ENCODE results near the gene LPP. TPM values are rescaled to one million over a fixed set of nuclear protein-coding genes. Genes with fewer than 3 reads are reported as not detected.

LPP gene
- total RNA-seq, 8 experiments from 2014 or later, result 6.0 to 77.8 (median 15.4) TPM

- H3K4me1 ChIP-seq (replicated peaks in 1 of 2), result peaks cover 0 to 4% of the 10 kb centered on the region in 2 donors
- in situ Hi-C loops (cut with MboI; ENCODE audit: low pct_unique_long_range_greater_than_20kb in 2 of 9, low sequenced_read_pairs in 9 of 9, unreplicated experiment in 9 of 9), result no loop called here
- no peak for ATAC-seq (replicated peaks in 6 of 8)
- H3K4me3 ChIP-seq, result no peak overlapping the region
- 50 to 100% (median 93%) methylated on average over 1 to 3 of the region's 3 CpGs for WGBS, 10 experiments
- H3K27ac ChIP-seq, result no peak overlapping the region
Observed at GRCh38 chr3:188401244-188401993, 247.5 kb downstream of the LPP start.

GRCh38 chr3:188402229-188402628, 248.3 kb downstream of the LPP start:
- Histone ChIP-seq H3K4me3 (no peak overlapping the region), H3K27ac (no peak overlapping the region), H3K4me1 (replicated peaks in 1 of 2) (peaks cover 0 to 4% of the 10 kb centered on the region in 2 donors)
- in situ Hi-C loops (cut with MboI; ENCODE audit: low pct_unique_long_range_greater_than_20kb in 2 of 9, low sequenced_read_pairs in 9 of 9, unreplicated experiment in 9 of 9), result no loop called here
- ATAC-seq (replicated peaks in 6 of 8), result no peak

DNA sequence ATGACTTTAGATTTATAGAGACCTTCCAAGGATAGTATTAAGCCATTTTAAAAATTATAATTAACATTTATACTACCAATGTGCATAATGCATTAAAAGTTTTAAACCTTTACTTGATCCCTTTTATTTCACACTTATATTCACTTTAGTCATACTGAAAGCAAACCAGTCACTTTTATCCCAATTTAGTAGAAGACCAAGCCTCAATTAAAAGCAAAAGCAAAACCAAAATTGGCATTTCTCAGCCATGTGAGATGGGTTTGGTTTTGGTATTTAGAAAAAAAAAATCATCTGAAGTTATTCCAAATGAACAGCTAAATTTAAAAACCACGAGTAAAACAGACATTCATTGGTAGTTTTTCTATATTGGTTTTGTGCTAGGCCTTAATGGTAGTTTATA, 249.4 kb downstream of the LPP start:
- Histone ChIP-seq H3K4me1 (replicated peaks in 1 of 2) (no peaks in the 10 kb centered on the region), H3K27ac (no peak overlapping the region), H3K4me3 (no peak overlapping the region)
- no peak for ATAC-seq (replicated peaks in 6 of 8)
- 0 to 100% (median 80%) methylated on average over 1 of the region's 1 CpG; no CpG with 5 or more reads in 3 of the 10 experiments for WGBS, 10 experiments
- in situ Hi-C loops (cut with MboI; ENCODE audit: low pct_unique_long_range_greater_than_20kb in 2 of 9, low sequenced_read_pairs in 9 of 9, unreplicated experiment in 9 of 9), result no loop called here

GRCh38 chr3:188404124-188404523, 250.2 kb downstream of the LPP start:
- Histone ChIP-seq H3K27ac (no peak overlapping the region), H3K4me1 (replicated peaks in 1 of 2) (no peaks in the 10 kb centered on the region), H3K4me3 (no peak overlapping the region)
- no peak for ATAC-seq (replicated peaks in 6 of 8)
- 80 to 100% (median 100%) methylated on average over 1 to 4 of the region's 4 CpGs; no CpG with 5 or more reads in 2 of the 10 experiments for WGBS, 10 experiments
- in situ Hi-C loops (cut with MboI; ENCODE audit: low pct_unique_long_range_greater_than_20kb in 2 of 9, low sequenced_read_pairs in 9 of 9, unreplicated experiment in 9 of 9), result no loop called here

DNA sequence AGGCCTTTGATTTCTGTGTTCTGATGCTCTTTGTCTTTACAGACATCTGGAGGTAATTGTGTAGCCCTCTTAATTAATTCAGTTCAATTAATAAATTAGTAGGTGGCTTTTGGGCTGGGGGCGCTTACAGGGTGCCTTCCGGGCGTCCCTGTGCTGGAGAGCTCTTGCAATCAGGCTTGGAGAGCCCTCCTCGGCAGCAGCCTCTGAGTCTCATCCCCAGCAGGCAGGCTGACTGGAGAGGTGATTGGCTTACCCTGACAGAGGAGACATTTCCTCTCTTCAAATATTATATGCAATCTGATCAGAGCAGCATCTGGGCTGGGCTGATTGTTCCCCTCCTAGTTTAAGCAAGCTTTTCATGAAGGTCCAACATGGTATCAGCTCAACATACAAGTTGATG, 250.7 kb downstream of the LPP start:
- H3K4me1 ChIP-seq (replicated peaks in 1 of 2), result no peaks in the 10 kb centered on the region
- ATAC-seq (replicated peaks in 6 of 8), result no peak
- H3K27ac ChIP-seq, result no peak overlapping the region
- in situ Hi-C loops (cut with MboI; ENCODE audit: low pct_unique_long_range_greater_than_20kb in 2 of 9, low sequenced_read_pairs in 9 of 9, unreplicated experiment in 9 of 9), result no loop called here
- 100% methylated on average over 1 to 4 of the region's 4 CpGs; no CpG with 5 or more reads in 6 of the 10 experiments for WGBS, 10 experiments
- H3K4me3 ChIP-seq, result no peak overlapping the region

DNA sequence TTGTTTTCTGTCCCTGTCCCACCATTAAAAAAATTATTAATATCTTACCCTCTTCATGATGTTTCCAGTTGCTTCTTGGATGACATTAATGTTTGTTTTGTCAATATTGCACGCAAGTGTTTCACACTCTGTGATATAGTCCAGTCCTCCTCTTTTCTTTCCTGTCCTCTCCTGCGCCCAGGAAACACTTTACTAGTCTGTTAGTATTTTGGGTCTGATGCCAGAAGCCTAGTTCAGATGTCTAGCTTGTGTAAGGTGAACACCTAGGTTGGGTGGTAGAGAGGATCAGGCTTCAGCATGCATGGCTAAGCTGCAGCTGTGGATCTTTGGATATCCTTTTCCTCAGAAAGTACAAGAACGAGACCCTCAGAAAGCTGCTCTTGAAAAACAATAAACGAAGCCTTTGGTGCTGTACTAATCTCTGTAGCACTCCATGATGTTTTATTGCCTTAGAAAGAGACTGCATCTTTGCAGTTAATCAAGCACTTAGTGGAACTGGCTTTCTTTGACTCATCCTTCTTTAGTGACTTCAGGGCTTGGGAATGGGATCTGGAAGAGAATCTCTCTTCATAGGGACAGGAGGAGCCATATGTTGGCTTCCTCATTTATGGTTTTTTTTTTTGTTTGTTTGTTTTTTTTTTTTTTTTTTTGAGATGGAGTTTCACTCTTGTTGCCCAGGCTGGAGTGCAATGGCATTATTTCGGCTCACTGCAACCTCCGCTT, 253.4 kb downstream of the LPP start:
- Histone ChIP-seq H3K4me3 (no peak overlapping the region), H3K4me1 (replicated peaks in 1 of 2) (no peaks in the 10 kb centered on the region), H3K27ac (no peak overlapping the region)
- ATAC-seq (replicated peaks in 6 of 8), result peak in 1 of 8 experiments; percentile 36
- in situ Hi-C loops (cut with MboI; ENCODE audit: low pct_unique_long_range_greater_than_20kb in 2 of 9, low sequenced_read_pairs in 9 of 9, unreplicated experiment in 9 of 9), result no loop called here
- 29 to 100% (median 78%) methylated on average over 1 to 6 of the region's 6 CpGs for WGBS, 10 experiments

- ATAC-seq (replicated peaks in 6 of 8), result no peak
- Histone ChIP-seq H3K4me1 (replicated peaks in 1 of 2) (no peaks in the 10 kb centered on the region), H3K27ac (no peak overlapping the region), H3K4me3 (no peak overlapping the region)
- 40 to 100% (median 93%) methylated on average over 1 to 3 of the region's 3 CpGs; no CpG with 5 or more reads in 1 of the 10 experiments for WGBS, 10 experiments
- in situ Hi-C loops (cut with MboI; ENCODE audit: low pct_unique_long_range_greater_than_20kb in 2 of 9, low sequenced_read_pairs in 9 of 9, unreplicated experiment in 9 of 9), result no loop called here
Observed at GRCh38 chr3:188408831-188409230, 254.9 kb downstream of the LPP start.

GRCh38 chr3:188411750-188412149, 257.8 kb downstream of the LPP start:
- no peak for ATAC-seq (replicated peaks in 6 of 8)
- H3K4me1 ChIP-seq (replicated peaks in 1 of 2), result no peaks in the 10 kb centered on the region
- H3K4me3 ChIP-seq, result no peak overlapping the region
- WGBS, 10 experiments, result 52 to 100% (median 88%) methylated on average over 1 to 2 of the region's 2 CpGs
- no peak overlapping the region for H3K27ac ChIP-seq
- in situ Hi-C loops (cut with MboI; ENCODE audit: low pct_unique_long_range_greater_than_20kb in 2 of 9, low sequenced_read_pairs in 9 of 9, unreplicated experiment in 9 of 9), result no loop called here

DNA sequence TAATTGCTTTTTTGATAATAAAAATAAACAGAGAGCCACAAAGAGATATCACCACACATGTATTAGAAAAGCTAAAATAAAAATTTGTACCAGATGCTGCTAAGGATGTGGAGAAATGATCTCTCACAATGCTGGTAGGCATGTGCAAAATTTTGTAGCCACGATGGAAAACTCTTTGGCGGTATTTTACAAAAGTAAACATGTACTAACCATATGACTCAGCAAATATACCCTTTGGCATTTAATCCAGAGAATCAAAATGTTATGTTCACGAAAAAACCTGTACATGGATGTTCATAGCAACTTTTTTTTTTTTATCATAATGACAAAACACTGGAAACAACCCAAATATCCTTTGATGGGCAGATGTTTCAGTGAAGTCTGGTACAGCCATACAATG, 261.2 kb downstream of the LPP start:
- in situ Hi-C loops (cut with MboI; ENCODE audit: low pct_unique_long_range_greater_than_20kb in 2 of 9, low sequenced_read_pairs in 9 of 9, unreplicated experiment in 9 of 9), result no loop called here
- no peaks in the 10 kb centered on the region for H3K4me1 ChIP-seq (replicated peaks in 1 of 2)
- H3K27ac ChIP-seq, result no peak overlapping the region
- no peak overlapping the region for H3K4me3 ChIP-seq
- ATAC-seq (replicated peaks in 6 of 8), result no peak
- WGBS, 10 experiments, result 50 to 100% (median 83%) methylated on average over 1 to 3 of the region's 3 CpGs; no CpG with 5 or more reads in 2 of the 10 experiments

- Histone ChIP-seq H3K4me3 (no peak overlapping the region), H3K27ac (no peak overlapping the region), H3K4me1 (replicated peaks in 1 of 2) (no peaks in the 10 kb centered on the region)
- 80 to 100% (median 100%) methylated on average over 1 of the region's 1 CpG; no CpG with 5 or more reads in 2 of the 10 experiments for WGBS, 10 experiments
- ATAC-seq (replicated peaks in 6 of 8), result no peak
- in situ Hi-C loops (cut with MboI; ENCODE audit: low pct_unique_long_range_greater_than_20kb in 2 of 9, low sequenced_read_pairs in 9 of 9, unreplicated experiment in 9 of 9), result no loop called here
Observed at GRCh38 chr3:188416041-188416440, 262.1 kb downstream of the LPP start.

DNA sequence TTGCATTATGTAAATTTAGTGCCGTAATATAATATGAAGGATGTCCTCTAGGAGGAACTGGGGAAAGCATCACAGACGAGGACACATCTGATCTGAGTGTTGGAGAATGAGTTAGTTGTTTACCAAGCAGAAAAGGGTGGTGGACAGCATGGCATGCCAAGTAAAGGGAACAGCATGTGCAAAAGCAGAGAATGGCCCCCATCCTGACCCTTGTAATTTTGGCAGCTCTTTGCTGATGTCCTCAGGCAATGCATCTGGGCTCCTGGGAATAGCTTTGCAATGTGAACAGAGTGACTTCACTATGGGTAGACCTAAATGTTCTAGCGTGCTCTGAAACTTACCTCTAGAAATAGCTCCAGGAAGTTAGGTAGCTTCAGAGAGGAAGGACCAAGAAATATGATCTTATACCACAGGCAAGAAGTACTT, 263.3 kb downstream of the LPP start:
- no peak overlapping the region for H3K4me3 ChIP-seq
- no peaks in the 10 kb centered on the region for H3K4me1 ChIP-seq (replicated peaks in 1 of 2)
- in situ Hi-C loops (cut with MboI; ENCODE audit: low pct_unique_long_range_greater_than_20kb in 2 of 9, low sequenced_read_pairs in 9 of 9, unreplicated experiment in 9 of 9), result no loop called here
- 11 to 100% (median 90%) methylated on average over 1 to 3 of the region's 3 CpGs; no CpG with 5 or more reads in 1 of the 10 experiments for WGBS, 10 experiments
- peak in 3 of 8 experiments; percentile 71 to 90 (median 80) for ATAC-seq (replicated peaks in 6 of 8)
- H3K27ac ChIP-seq, result no peak overlapping the region

GRCh38 chr3:188417766-188418165, 263.8 kb downstream of the LPP start:
- Histone ChIP-seq H3K4me3 (no peak overlapping the region), H3K4me1 (replicated peaks in 1 of 2) (no peaks in the 10 kb centered on the region), H3K27ac (no peak overlapping the region)
- no peak for ATAC-seq (replicated peaks in 6 of 8)
- 77 to 100% (median 93%) methylated on average over 1 to 3 of the region's 3 CpGs for WGBS, 10 experiments
- in situ Hi-C loops (cut with MboI; ENCODE audit: low pct_unique_long_range_greater_than_20kb in 2 of 9, low sequenced_read_pairs in 9 of 9, unreplicated experiment in 9 of 9), result no loop called here

GRCh38 chr3:188421151-188421821, 267.3 kb downstream of the LPP start:
- Histone ChIP-seq H3K4me3 (no peak overlapping the region), H3K4me1 (replicated peaks in 1 of 2) (no peaks in the 10 kb centered on the region), H3K27ac (no peak overlapping the region)
- ATAC-seq (replicated peaks in 6 of 8), result peak in 2 of 8 experiments; percentile 65 to 71
- 0 to 100% (median 94%) methylated on average over 1 to 2 of the region's 2 CpGs; no CpG with 5 or more reads in 1 of the 10 experiments for WGBS, 10 experiments
- in situ Hi-C loops (cut with MboI; ENCODE audit: low pct_unique_long_range_greater_than_20kb in 2 of 9, low sequenced_read_pairs in 9 of 9, unreplicated experiment in 9 of 9), result no loop called here
